Neural cell (in vitro differentiated cells): ENCODE data around the gene MLLT10. TPM values are rescaled to one million over a fixed set of nuclear protein-coding genes. Genes with fewer than 3 reads are reported as not detected.

Source experiments
- H2AFZ ChIP-seq: fragments of 200-600, 300-800 bp; sonication (generic), shearing (Covaris generic); 2 replicates; pipeline ENCODE4 v1.6.0; 2014; ENCODE audit warnings: low read depth, mild to moderate bottlenecking, antibody characterized with exemption, low read length, moderate library complexity
- H3F3A ChIP-seq: fragments of 200-600 bp; shearing (Covaris generic); 2 replicates; pipeline ENCODE4 v1.6.1; 2016; ENCODE audit warnings: mild to moderate bottlenecking, moderate library complexity, mixed read lengths, antibody characterized with exemption, low read length; ENCODE audit not compliant: insufficient read depth, poor library complexity, severe bottlenecking
- H3K27ac ChIP-seq: fragments of 200-600, 300-800 bp; sonication (generic), shearing (Covaris generic); 2 replicates; pipeline ENCODE4 v1.5.1; 2014; ENCODE audit warnings: mild to moderate bottlenecking, low read length, moderate library complexity
- H3K27me3 ChIP-seq: fragments of 300-800, 200-600 bp; sonication (generic), shearing (Covaris generic); 2 replicates; pipeline ENCODE4 v1.6.0; 2014; ENCODE audit warnings: mild to moderate bottlenecking, low read depth, low read length, moderate library complexity; ENCODE audit not compliant: insufficient read depth
- H3K36me3 ChIP-seq: fragments of 300-800, 200-600 bp; sonication (generic), shearing (Covaris generic); 2 replicates; pipeline ENCODE4 v1.5.1; 2014; ENCODE audit warnings: mild to moderate bottlenecking, antibody characterized with exemption, low read length, moderate library complexity; ENCODE audit not compliant: insufficient read depth
- H3K4me2 ChIP-seq: fragments of 300-800, 200-600 bp; sonication (generic), shearing (Covaris generic); 2 replicates; pipeline ENCODE4 v1.6.0; 2014; ENCODE audit warnings: mild to moderate bottlenecking, low read length
- H3K4me3 ChIP-seq: fragments of 300-800, 200-600 bp; sonication (generic), shearing (Covaris generic); 2 replicates; pipeline ENCODE4 v1.5.1; 2014; ENCODE audit warnings: mild to moderate bottlenecking, low read length, moderate library complexity
- H3K79me2 ChIP-seq: fragments of 200-600 bp; shearing (Covaris generic); replicated peaks from 2 replicates; pipeline ENCODE4 v1.6.0; 2014; ENCODE audit warnings: mild to moderate bottlenecking, low read length, moderate library complexity; ENCODE audit not compliant: insufficient read depth
- H3K9ac ChIP-seq: fragments of 300-800, 200-600 bp; sonication (generic), shearing (Covaris generic); 2 replicates; pipeline ENCODE4 v1.6.1; 2016; ENCODE audit warnings: mild to moderate bottlenecking, low read length, mixed read lengths
- H3K9me2 ChIP-seq: fragments of 200-600 bp; shearing (Covaris generic); 2 replicates; pipeline ENCODE4 v1.6.1; 2016; ENCODE audit warnings: mild to moderate bottlenecking, low read length, mixed read lengths; ENCODE audit not compliant: insufficient read depth
- H3K9me3 ChIP-seq: fragments of 200-600, 300-800 bp; sonication (generic), shearing (Covaris generic); 2 replicates; pipeline ENCODE4 v1.6.1; 2016; ENCODE audit warnings: mild to moderate bottlenecking, mixed run types, low read length, moderate library complexity, mixed read lengths
- H4K20me1 ChIP-seq: fragments of 200-600 bp; shearing (Covaris generic); 2 replicates; pipeline ENCODE4 v1.6.1; 2016; ENCODE audit warnings: mild to moderate bottlenecking, mixed run types; ENCODE audit not compliant: insufficient read depth
- EP300 ChIP-seq: fragments of 450-650 bp; conservative IDR thresholded peaks from 2 replicates; pipeline ENCODE4 v1.6.1; 2014; ENCODE audit warnings: antibody characterized with exemption, mild to moderate bottlenecking, moderate library complexity; ENCODE audit not compliant: poor library complexity, severe bottlenecking
- EZH2 ChIP-seq: fragments of 200-600, 300-800 bp; shearing (Covaris generic), sonication (generic); IDR thresholded peaks from 2 replicates; pipeline ENCODE4 v1.6.1; 2014; ENCODE audit warnings: antibody characterized with exemption, low read length, borderline replicate concordance, mild to moderate bottlenecking; ENCODE audit not compliant: insufficient read depth, poor library complexity, severe bottlenecking
- MXI1 ChIP-seq: fragments of 450-650 bp; conservative IDR thresholded peaks from 2 replicates; pipeline ENCODE4 v1.6.1; 2014; ENCODE audit warnings: antibody characterized with exemption, mild to moderate bottlenecking; ENCODE audit not compliant: poor library complexity, severe bottlenecking
- POLR2AphosphoS5 ChIP-seq: IDR thresholded peaks from 2 replicates; pipeline ENCODE4 v1.6.1; 2012
- RAD21 ChIP-seq: fragments of 450-650 bp; conservative IDR thresholded peaks from 2 replicates; pipeline ENCODE4 v1.6.1; 2014; ENCODE audit warnings: antibody characterized with exemption, mild to moderate bottlenecking, moderate library complexity
- SMC3 ChIP-seq: fragments of 450-650 bp; conservative IDR thresholded peaks from 2 replicates; pipeline ENCODE4 v1.6.1; 2014; ENCODE audit warnings: antibody characterized with exemption, mild to moderate bottlenecking, moderate library complexity; ENCODE audit not compliant: poor library complexity
- TAF1 ChIP-seq: IDR thresholded peaks from 2 replicates; pipeline ENCODE4 v1.6.1; 2012; ENCODE audit warnings: low read depth
- polyA plus RNA-seq: library from polyadenylated mRNA; depleted of rRNA; stranded (reverse); fragments of >200 nt; gene quantifications from 2 replicates; pipeline ENCODE4 v1.2.3, GENCODE V29; 2014
- TF ChIP-seq, protein P1 (sequence below): IDR thresholded peaks from 2 replicates; pipeline ENCODE4 v1.6.1; 2012; ENCODE audit warnings: borderline replicate concordance
- TF ChIP-seq, protein P2 (sequence below): fragments of 450-650 bp; IDR thresholded peaks from 2 replicates; pipeline ENCODE4 v1.5.1; 2014; ENCODE audit warnings: antibody characterized with exemption, mild to moderate bottlenecking, moderate library complexity; ENCODE audit not compliant: poor library complexity, severe bottlenecking

The MLLT10 gene
- polyA plus RNA-seq, 1 donor from 2014 or later: 31.0 TPM

DNA sequence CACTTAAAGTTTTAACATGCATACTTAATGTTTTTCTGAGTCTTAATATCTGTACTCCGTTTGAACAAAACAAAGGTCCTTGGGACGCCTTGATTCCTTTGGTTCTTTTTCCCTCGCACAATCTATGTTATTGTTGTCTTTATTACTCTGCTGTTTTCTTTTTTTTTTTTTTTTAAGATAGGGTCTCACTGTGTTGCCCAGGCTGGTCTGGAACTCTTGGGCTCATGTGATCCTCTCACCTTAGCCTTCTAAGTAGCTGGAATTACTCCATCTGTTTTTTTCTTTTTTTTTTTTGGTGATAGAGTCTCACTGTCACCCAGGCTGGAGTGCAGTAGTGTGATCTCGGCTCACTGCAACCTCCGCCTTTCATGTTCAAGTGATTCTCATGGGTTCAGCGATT is 13.2 kb downstream of the MLLT10 start:
- H3K9me3 ChIP-seq: peaks cover 5% of the 10 kb centered on the region
- H3F3A ChIP-seq: no peaks in the 10 kb centered on the region
- peaks cover 11% of the 10 kb centered on the region for H3K36me3 ChIP-seq
- no peaks in the 10 kb centered on the region for H3K27me3 ChIP-seq
- no peak for TF ChIP-seq EP300
- TF ChIP-seq, protein P1, sequence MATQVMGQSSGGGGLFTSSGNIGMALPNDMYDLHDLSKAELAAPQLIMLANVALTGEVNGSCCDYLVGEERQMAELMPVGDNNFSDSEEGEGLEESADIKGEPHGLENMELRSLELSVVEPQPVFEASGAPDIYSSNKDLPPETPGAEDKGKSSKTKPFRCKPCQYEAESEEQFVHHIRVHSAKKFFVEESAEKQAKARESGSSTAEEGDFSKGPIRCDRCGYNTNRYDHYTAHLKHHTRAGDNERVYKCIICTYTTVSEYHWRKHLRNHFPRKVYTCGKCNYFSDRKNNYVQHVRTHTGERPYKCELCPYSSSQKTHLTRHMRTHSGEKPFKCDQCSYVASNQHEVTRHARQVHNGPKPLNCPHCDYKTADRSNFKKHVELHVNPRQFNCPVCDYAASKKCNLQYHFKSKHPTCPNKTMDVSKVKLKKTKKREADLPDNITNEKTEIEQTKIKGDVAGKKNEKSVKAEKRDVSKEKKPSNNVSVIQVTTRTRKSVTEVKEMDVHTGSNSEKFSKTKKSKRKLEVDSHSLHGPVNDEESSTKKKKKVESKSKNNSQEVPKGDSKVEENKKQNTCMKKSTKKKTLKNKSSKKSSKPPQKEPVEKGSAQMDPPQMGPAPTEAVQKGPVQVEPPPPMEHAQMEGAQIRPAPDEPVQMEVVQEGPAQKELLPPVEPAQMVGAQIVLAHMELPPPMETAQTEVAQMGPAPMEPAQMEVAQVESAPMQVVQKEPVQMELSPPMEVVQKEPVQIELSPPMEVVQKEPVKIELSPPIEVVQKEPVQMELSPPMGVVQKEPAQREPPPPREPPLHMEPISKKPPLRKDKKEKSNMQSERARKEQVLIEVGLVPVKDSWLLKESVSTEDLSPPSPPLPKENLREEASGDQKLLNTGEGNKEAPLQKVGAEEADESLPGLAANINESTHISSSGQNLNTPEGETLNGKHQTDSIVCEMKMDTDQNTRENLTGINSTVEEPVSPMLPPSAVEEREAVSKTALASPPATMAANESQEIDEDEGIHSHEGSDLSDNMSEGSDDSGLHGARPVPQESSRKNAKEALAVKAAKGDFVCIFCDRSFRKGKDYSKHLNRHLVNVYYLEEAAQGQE: no peak
- no peak for TF ChIP-seq TAF1
- TF ChIP-seq RAD21: no peak
- no peak overlapping the region for H3K27ac ChIP-seq
- no peaks in the 10 kb centered on the region for H4K20me1 ChIP-seq
- peaks cover 52% of the 10 kb centered on the region for H3K79me2 ChIP-seq
- H3K9me2 ChIP-seq: no peaks in the 10 kb centered on the region
- H3K4me3 ChIP-seq: no peak overlapping the region
- no peak overlapping the region for H3K9ac ChIP-seq
- H2AFZ ChIP-seq: no peak overlapping the region
- H3K4me2 ChIP-seq: no peak overlapping the region

DNA sequence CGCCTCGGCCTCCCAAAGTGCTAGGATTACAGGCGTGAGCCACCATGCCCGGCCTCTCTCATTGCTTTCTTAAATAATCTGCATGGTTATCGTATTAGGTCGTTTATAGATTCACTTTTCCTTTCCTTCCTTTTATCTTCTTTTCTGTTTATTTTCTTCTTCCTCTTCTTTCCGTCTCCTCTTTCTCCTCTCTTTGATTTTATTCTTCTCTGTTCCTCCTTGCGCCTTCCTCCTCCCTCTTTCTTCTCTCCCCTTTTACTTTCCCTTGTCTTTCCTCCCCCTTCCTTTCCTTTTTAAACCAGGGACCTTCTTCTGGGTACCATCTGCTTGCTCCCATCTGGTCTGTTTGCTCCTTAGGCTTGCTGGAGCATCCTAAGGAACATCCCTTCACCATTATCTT is 18.6 kb downstream of the MLLT10 start:
- Histone ChIP-seq H3K79me2 (peaks cover 48% of the 10 kb centered on the region), H2AFZ (no peak overlapping the region), H3K36me3 (peaks cover 4% of the 10 kb centered on the region), H3K4me3 (no peak overlapping the region), H3K9me3 (no peaks in the 10 kb centered on the region), H4K20me1 (no peaks in the 10 kb centered on the region), H3K27me3 (no peaks in the 10 kb centered on the region), H3K9ac (no peak overlapping the region), H3K27ac (no peak overlapping the region), H3K9me2 (no peaks in the 10 kb centered on the region), H3K4me2 (no peak overlapping the region), H3F3A (no peaks in the 10 kb centered on the region)
- no peak for TF ChIP-seq SMC3
- no peak for TF ChIP-seq RAD21
- TF ChIP-seq EP300: no peak
- TF ChIP-seq, protein P2, sequence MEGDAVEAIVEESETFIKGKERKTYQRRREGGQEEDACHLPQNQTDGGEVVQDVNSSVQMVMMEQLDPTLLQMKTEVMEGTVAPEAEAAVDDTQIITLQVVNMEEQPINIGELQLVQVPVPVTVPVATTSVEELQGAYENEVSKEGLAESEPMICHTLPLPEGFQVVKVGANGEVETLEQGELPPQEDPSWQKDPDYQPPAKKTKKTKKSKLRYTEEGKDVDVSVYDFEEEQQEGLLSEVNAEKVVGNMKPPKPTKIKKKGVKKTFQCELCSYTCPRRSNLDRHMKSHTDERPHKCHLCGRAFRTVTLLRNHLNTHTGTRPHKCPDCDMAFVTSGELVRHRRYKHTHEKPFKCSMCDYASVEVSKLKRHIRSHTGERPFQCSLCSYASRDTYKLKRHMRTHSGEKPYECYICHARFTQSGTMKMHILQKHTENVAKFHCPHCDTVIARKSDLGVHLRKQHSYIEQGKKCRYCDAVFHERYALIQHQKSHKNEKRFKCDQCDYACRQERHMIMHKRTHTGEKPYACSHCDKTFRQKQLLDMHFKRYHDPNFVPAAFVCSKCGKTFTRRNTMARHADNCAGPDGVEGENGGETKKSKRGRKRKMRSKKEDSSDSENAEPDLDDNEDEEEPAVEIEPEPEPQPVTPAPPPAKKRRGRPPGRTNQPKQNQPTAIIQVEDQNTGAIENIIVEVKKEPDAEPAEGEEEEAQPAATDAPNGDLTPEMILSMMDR: no peak
- no peak for TF ChIP-seq TAF1
- TF ChIP-seq MXI1: no peak
- no peak for TF ChIP-seq POLR2AphosphoS5
- TF ChIP-seq EZH2: no peak
- TF ChIP-seq, protein P1: no peak
